Caco-2 (cell line): ENCODE measurements around the gene ENOX1. TPM values are rescaled to one million over a fixed set of nuclear protein-coding genes. Genes with fewer than 3 reads are reported as not detected.

Experiments
- BruUV-seq: library from RNA; stranded (reverse); fragments of 400-500 nt; replicated peaks from 2 replicates; lab custom pipeline; 2021; lab: Mats Ljungman, UMichigan
- CTCF ChIA-PET: fragments of 300-600 bp; sonication (Branson Sonifier 250); formaldehyde crosslinking; loops from one replicate; lab custom pipeline; 2022; ENCODE audit warnings: antibody characterized with exemption; lab: Charles Lee
- POLR2A ChIA-PET: fragments of 300-600 bp; sonication (Branson Sonifier 250); formaldehyde crosslinking; loops from one replicate; lab custom pipeline; 2022; ENCODE audit warnings: antibody characterized with exemption; lab: Charles Lee
- DNase-seq, 2 experiments: peaks; one replicate each; pipeline versions ENCODE4 v3.0.0 to v3.0.0-alpha.2; 2020 to 2022
- H3K27me3 ChIP-seq: replicated peaks from 2 replicates; pipeline ENCODE4 v1.6.0; 2011; ENCODE audit warnings: low read length; ENCODE audit not compliant: control insufficient read depth, insufficient read depth
- H3K36me3 ChIP-seq: 2 replicates; pipeline ENCODE4 v1.5.1; 2011; ENCODE audit warnings: low read length; ENCODE audit not compliant: control insufficient read depth, insufficient read depth
- H3K4me1 ChIP-seq: fragments of 250-450 bp; sonication (Bioruptor Pico); 2 replicates; pipeline ENCODE4 v1.5.1; 2020; ENCODE audit warnings: mild to moderate bottlenecking
- H3K4me3 ChIP-seq: 2 replicates; pipeline ENCODE4 v1.5.1; 2011; ENCODE audit warnings: low read depth, mild to moderate bottlenecking, control low read depth, low read length
- H3K9me3 ChIP-seq: fragments of 250-450 bp; sonication (Bioruptor Pico); 2 replicates; pipeline ENCODE4 v1.5.1; 2020; ENCODE audit warnings: mild to moderate bottlenecking, moderate library complexity
- H3K27ac Mint-ChIP-seq: one replicate; pipeline ENCODE4 v1.8.0; 2022; ENCODE audit warnings: mixed read lengths; ENCODE audit not compliant: unreplicated experiment
- H3K27me3 Mint-ChIP-seq: one replicate; pipeline ENCODE4 v1.8.0; 2022; ENCODE audit warnings: mixed read lengths; ENCODE audit not compliant: insufficient read depth, unreplicated experiment
- H3K36me3 Mint-ChIP-seq: one replicate; pipeline ENCODE4 v1.8.0; 2022; ENCODE audit warnings: mild to moderate bottlenecking, mixed read lengths; ENCODE audit not compliant: insufficient read depth, unreplicated experiment
- H3K4me1 Mint-ChIP-seq: one replicate; pipeline ENCODE4 v1.8.0; 2022; ENCODE audit warnings: low read depth, mixed read lengths; ENCODE audit not compliant: unreplicated experiment
- H3K4me3 Mint-ChIP-seq: one replicate; pipeline ENCODE4 v1.8.0; 2022; ENCODE audit warnings: mild to moderate bottlenecking, moderate library complexity, mixed read lengths; ENCODE audit not compliant: unreplicated experiment
- H3K9me3 Mint-ChIP-seq: one replicate; pipeline ENCODE4 v1.8.0; 2022; ENCODE audit warnings: mixed read lengths; ENCODE audit not compliant: unreplicated experiment
- CTCF ChIP-seq, 2 experiments: fragments of 200-600 bp in 1 of 2; IDR thresholded peaks; 1 replicate in 1 of 2; 2 replicates in 1 of 2; pipeline versions ENCODE4 v1.5.1 to v1.8.0; 2011 to 2022; ENCODE audit warnings: antibody characterized with exemption in 1 of 2, control low read depth in 1 of 2, inconsistent platforms in 1 of 2, low read depth in 1 of 2, low read length in 1 of 2, mild to moderate bottlenecking in 1 of 2, moderate library complexity in 1 of 2; ENCODE audit not compliant: insufficient read depth in 1 of 2, severe bottlenecking in 1 of 2, unreplicated experiment in 1 of 2
- intact Hi-C: fragments of 100-400 bp; cut with micrococcal nuclease; formaldehyde crosslinking; loops from one replicate; pipeline ENCODE4 v1.10.0; 2022; ENCODE audit not compliant: unreplicated experiment
- total RNA-seq: library from RNA; stranded (reverse); gene quantifications from 2 replicates; pipeline ENCODE4 v1.2.3, GENCODE V29; 2022

Gene ENOX1
- total RNA-seq, 1 experiment from 2014 or later = 9.1 TPM

- Mint-ChIP-seq H3K27me3 (no peaks in the 10 kb centered on the region), H3K27ac (no peak overlapping the region), H3K36me3 (no peaks in the 10 kb centered on the region), H3K4me3 (no peak overlapping the region), H3K9me3 (no peaks in the 10 kb centered on the region), H3K4me1 (no peaks in the 10 kb centered on the region)
- POLR2A ChIA-PET = no interaction called here
- CTCF ChIA-PET = no interaction called here
- H3K9me3 ChIP-seq = no peaks in the 10 kb centered on the region
- no peak for DNase-seq
- no TSS peak for BruUV-seq
- H3K27me3 ChIP-seq = no peaks in the 10 kb centered on the region
- H3K4me1 ChIP-seq = no peaks in the 10 kb centered on the region
- intact Hi-C loops = no loop called here
- no peak for TF ChIP-seq CTCF (IDR thresholded peaks at IDR 0.05; ENCODE audit: insufficient read depth in 1 of 2, low read depth in 1 of 2, low read length in 1 of 2, severe bottlenecking in 1 of 2, unreplicated experiment in 1 of 2)
- H3K4me3 ChIP-seq = no peak overlapping the region
- H3K36me3 ChIP-seq = no peaks in the 10 kb centered on the region
Measured at GRCh38 chr13:43614063-43614462, 172.7 kb downstream of the ENOX1 start.

GRCh38 chr13:43611281-43612273, 175.2 kb downstream of the ENOX1 start:
- intact Hi-C loops = no loop called here
- no peaks in the 10 kb centered on the region for H3K27me3 ChIP-seq
- no peak for TF ChIP-seq CTCF (IDR thresholded peaks at IDR 0.05; ENCODE audit: insufficient read depth in 1 of 2, low read depth in 1 of 2, low read length in 1 of 2, severe bottlenecking in 1 of 2, unreplicated experiment in 1 of 2)
- no peak overlapping the region for H3K4me3 ChIP-seq
- Mint-ChIP-seq H3K36me3 (no peaks in the 10 kb centered on the region), H3K27me3 (no peaks in the 10 kb centered on the region), H3K4me3 (no peak overlapping the region), H3K27ac (no peak overlapping the region), H3K4me1 (no peaks in the 10 kb centered on the region), H3K9me3 (peaks cover 2% of the 10 kb centered on the region)
- H3K9me3 ChIP-seq = no peaks in the 10 kb centered on the region
- POLR2A ChIA-PET = no interaction called here
- BruUV-seq = no TSS peak
- H3K4me1 ChIP-seq = no peaks in the 10 kb centered on the region
- H3K36me3 ChIP-seq = no peaks in the 10 kb centered on the region
- DNase-seq = no peak
- CTCF ChIA-PET = no interaction called here

- H3K9me3 Mint-ChIP-seq = peaks cover 21% of the 10 kb centered on the region
- DNase-seq = no peak
- POLR2A ChIA-PET = no interaction called here
Measured at GRCh38 chr13:43608400-43609137, 178.2 kb downstream of the ENOX1 start.

More at GRCh38 chr13:43608400-43609137, 178.2 kb downstream of the ENOX1 start:
- no peak for TF ChIP-seq CTCF (IDR thresholded peaks at IDR 0.05; ENCODE audit: insufficient read depth in 1 of 2, low read depth in 1 of 2, low read length in 1 of 2, severe bottlenecking in 1 of 2, unreplicated experiment in 1 of 2)
- intact Hi-C loops = no loop called here
- Mint-ChIP-seq H3K27me3 (no peaks in the 10 kb centered on the region), H3K27ac (no peak overlapping the region), H3K36me3 (no peaks in the 10 kb centered on the region), H3K4me1 (no peaks in the 10 kb centered on the region), H3K4me3 (no peak overlapping the region)
- no peaks in the 10 kb centered on the region for H3K4me1 ChIP-seq
- CTCF ChIA-PET = no interaction called here
- H3K4me3 ChIP-seq = no peak overlapping the region
- no peaks in the 10 kb centered on the region for H3K27me3 ChIP-seq
- H3K36me3 ChIP-seq = no peaks in the 10 kb centered on the region
- no TSS peak for BruUV-seq
- H3K9me3 ChIP-seq = peaks cover 13% of the 10 kb centered on the region
